Jurkat, Clone E6-1 (cell line): Measurements from ENCODE around the gene FBXO5.
"Not testable (repeated sequence)": the region's sequence is repeated elsewhere in the genome, so short reads cannot be mapped to it uniquely, and the experiment has no call there.

ENCODE experiments used
- DNase-seq: peaks from one replicate; pipeline ENCODE4 v3.0.0-alpha.2; 2011; ENCODE audit warnings: low read depth, low spot score
- H3K4me3 ChIP-seq: 2 replicates; pipeline ENCODE4 v1.5.1; 2011; ENCODE audit warnings: mild to moderate bottlenecking, low read length, control low read depth, moderate library complexity

FBXO5 gene

GRCh38 chr6:152966168-152966894 lies 16.5 kb downstream of the FBXO5 start:
- not testable (repeated sequence) for H3K4me3 ChIP-seq, DNase-seq

- H3K4me3 ChIP-seq: no peak overlapping the region
Measured at GRCh38 chr6:152959333-152959732, 23.5 kb downstream of the FBXO5 start.

GRCh38 chr6:152957796-152958195 lies 25.0 kb downstream of the FBXO5 start:
- DNase-seq: no peak
- no peak overlapping the region for H3K4me3 ChIP-seq

More at GRCh38 chr6:152959333-152959732, 23.5 kb downstream of the FBXO5 start:
- no peak for DNase-seq

DNA sequence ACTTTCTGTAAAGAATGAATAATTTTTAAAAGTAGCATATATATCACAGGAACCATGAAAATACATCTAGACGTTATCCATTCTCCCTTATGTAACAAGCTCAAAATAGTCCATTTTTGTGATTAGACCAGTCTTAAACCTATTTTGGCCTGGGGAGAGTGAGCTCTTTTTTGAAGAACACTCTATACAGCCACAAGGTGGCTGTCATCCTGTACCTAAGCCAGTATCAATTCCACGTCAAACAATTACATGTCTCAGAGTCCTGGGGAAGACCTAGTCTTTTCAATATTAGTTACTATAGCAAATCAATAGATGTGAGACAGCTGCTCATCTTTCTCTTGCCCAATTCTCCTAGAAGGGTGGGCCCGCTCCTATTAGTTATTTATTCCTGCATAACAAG lies 28.4 kb downstream of the FBXO5 start:
- DNase-seq: no peak
- H3K4me3 ChIP-seq: no peak overlapping the region

GRCh38 chr6:152952866-152953509 lies 29.9 kb downstream of the FBXO5 start:
- peak; percentile 18 for DNase-seq

GRCh38 chr6:152952045-152952444 lies 30.8 kb downstream of the FBXO5 start:
- no peak overlapping the region for H3K4me3 ChIP-seq
- DNase-seq: no peak

More at GRCh38 chr6:152952866-152953509, 29.9 kb downstream of the FBXO5 start:
- H3K4me3 ChIP-seq: no peak overlapping the region

DNA sequence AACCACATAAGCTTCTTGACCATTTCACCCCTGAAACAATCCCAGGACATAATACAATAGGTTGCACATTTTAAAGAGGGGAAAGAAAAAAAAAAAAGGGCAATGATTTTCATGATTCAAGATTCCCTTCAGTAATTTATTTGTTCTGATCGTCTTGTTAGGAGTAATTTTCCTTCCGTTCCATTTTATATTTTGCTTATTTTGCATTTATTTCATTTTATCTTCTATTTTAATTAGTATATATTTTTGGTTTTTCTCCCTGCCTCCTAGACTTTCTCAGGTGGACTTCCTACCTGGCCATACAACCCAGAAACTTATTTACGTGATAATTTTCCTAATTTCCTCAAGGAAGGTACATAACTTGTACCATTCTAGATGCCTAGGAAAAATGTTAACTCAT lies 32.6 kb downstream of the FBXO5 start:
- H3K4me3 ChIP-seq: no peak overlapping the region
- DNase-seq: no peak

DNA sequence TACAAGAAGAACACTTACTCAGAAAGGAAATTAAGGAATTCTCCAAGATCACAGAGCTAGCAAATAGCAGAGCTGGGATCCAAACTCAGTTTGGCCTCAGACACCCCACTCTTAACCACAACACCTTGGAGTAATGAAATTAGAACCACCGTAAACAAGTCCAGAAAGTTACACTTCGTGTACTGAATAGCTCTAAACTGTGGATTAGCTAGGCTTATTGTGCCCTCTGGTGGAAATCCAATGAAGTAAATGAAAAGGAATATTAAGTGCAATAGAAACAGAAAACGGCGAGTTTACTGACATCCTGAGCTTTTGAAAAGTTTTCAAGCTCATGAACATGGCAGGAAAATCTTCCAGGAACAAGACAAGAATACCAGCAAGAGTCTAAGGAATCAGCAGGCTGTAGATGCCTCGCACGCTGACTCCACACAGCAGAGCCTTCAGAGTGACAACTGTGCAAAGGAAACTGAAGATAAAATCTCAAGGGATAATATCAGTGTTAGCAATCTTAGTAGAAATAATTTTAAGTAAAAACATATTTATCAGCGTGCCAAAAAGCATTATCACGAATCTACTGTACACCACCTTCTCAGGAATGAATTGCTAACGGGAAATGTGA lies 34.6 kb downstream of the FBXO5 start:
- no peak overlapping the region for H3K4me3 ChIP-seq
- DNase-seq: peak; percentile 35

- no peak for DNase-seq
- H3K4me3 ChIP-seq: no peak overlapping the region
Measured at GRCh38 chr6:152946995-152947394, 35.8 kb downstream of the FBXO5 start.

- no peak for DNase-seq
- H3K4me3 ChIP-seq: no peak overlapping the region
Measured at GRCh38 chr6:152946484-152946883, 36.4 kb downstream of the FBXO5 start.

- no peak overlapping the region for H3K4me3 ChIP-seq
- no peak for DNase-seq
Measured at GRCh38 chr6:152943260-152943897, 39.5 kb downstream of the FBXO5 start.

- no peak overlapping the region for H3K4me3 ChIP-seq
- no peak for DNase-seq
Measured at GRCh38 chr6:152942319-152942869, 40.4 kb downstream of the FBXO5 start.

DNA sequence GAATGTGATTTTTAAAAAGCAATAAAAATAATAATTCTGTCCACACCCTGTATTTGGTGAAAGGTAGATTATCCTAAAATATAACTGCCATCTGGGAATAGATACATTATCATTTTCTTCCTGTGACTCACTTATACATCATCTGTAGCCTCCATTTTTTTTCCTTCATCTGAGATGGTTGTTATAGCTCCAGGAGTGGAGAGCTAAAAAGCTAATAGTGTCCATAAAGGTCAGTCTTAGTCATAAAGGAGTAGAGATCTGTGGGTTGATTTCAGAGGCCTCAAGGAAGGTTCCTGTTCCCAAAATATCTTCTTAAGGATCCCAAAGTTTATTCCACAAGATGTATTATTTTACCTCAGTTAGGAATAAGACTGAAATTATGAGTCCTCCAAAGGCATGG lies 41.1 kb downstream of the FBXO5 start:
- no peak for DNase-seq
- no peak overlapping the region for H3K4me3 ChIP-seq

GRCh38 chr6:152932865-152933264 lies 50.0 kb downstream of the FBXO5 start:
- no peak overlapping the region for H3K4me3 ChIP-seq
- no peak for DNase-seq

DNA sequence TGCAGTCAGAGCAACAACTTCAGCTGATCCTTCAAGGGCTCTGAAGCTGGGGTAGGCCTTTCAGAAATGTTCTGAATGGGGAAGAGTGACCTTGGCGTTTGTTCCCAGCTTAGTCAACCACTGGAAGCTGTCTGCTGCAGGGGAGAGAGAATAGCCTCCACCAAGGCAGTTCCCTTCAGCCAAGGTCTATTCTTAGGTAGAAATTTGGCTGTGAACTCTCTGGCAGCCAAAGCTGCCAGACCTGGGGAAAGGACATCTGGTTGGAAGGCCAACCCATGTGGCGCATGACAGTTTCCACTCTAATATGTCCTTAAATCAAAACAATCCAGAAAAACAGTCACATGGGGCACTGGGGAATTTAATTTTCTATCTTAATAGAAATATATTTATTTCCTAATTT lies 60.1 kb downstream of the FBXO5 start:
- H3K4me3 ChIP-seq: no peak overlapping the region
- DNase-seq: no peak
